ENCODE measurements around the gene EPHB1.

EPHB1 gene

DNA sequence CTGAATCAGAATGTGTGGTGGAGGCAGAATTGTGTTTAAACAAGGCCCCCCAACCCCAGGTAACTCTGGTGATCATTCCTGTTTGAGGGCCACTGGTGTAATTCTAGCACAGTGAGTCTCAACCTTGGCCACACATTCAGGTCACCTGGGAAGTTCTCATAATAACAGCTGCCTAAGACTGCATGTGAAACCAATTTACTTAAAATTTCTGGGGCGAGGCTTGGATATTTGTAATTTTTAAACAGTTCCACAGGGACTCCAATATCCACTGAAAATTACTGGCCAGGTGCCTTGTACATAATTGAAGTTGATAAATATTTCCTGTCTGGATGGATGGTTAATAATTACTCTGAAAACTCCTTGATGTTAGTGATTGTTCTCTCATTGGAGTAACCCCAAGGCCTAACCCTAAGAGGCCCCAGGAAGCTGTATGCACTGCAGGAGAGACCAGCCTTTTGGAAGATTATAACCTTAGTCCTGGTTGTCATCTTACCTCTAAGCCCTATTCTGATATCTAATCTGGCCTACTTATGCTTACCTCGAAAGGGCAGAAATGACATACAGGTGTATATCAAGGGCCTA lies 25.7 kb upstream of the EPHB1 start:
- Histone ChIP-seq H3K4me1 (ENCODE audit: control insufficient read depth, low read depth, low read length) (no peaks in the 10 kb centered on the region), H3K4me3 (ENCODE audit: low read length) (no peak overlapping the region), H3K18ac (ENCODE audit: low read length) (no peak overlapping the region), H3K9ac (ENCODE audit: low read length) (no peak overlapping the region), H3K56ac (ENCODE audit: low read length) (no peak overlapping the region), H4K8ac (ENCODE audit: low read depth, low read length) (no peak overlapping the region), H3K23ac (ENCODE audit: low read length) (no peak overlapping the region), H3K36me3 (ENCODE audit: control insufficient read depth, insufficient read depth, low read length) (no peaks in the 10 kb centered on the region), H3K4ac (ENCODE audit: low read depth, low read length) (no peak overlapping the region), H3K4me2 (ENCODE audit: low read length) (no peak overlapping the region), H3K79me1 (ENCODE audit: low read length) (no peaks in the 10 kb centered on the region), H2BK15ac (replicated peaks; ENCODE audit: low read depth) (no peak overlapping the region), H2BK5ac (ENCODE audit: low read length) (no peak overlapping the region), H3K27ac (ENCODE audit: low read depth, low read length) (no peak overlapping the region), H4K5ac (ENCODE audit: low read length) (no peak overlapping the region), H3K27me3 (ENCODE audit: insufficient read depth, low read length, poor library complexity) (no peaks in the 10 kb centered on the region), H2AK5ac (ENCODE audit: low read length) (no peak overlapping the region), H2BK120ac (ENCODE audit: low read depth, low read length) (no peak overlapping the region), H3K79me2 (ENCODE audit: control insufficient read depth, insufficient read depth, low read length) (no peaks in the 10 kb centered on the region)
- DNase-seq = no peak
- WGBS (ENCODE audit: extremely low coverage, insufficient coverage, low lambda C conversion rate) = no CpG with 5 or more reads among the region's 2 CpGs

DNA sequence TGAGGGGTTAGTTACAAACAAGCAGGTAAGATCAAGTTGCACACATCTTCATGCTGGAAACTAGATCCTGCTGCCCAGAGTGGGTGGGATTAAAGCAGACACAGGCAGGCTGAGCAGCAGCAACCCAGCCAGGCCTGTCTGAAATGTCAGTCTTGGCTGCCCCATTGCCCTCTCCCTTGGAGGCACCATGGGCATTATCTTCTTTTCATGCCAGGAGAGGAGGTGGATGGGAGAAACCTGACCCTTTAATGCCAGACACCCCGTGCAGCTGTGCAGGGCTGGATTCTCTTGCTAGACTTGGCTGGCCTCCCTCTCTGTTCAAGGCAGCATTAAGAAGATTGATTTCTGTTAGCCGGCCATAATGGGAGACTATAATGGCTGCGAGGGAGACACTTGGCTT lies 23.0 kb upstream of the EPHB1 start:
- Histone ChIP-seq H3K9ac (ENCODE audit: low read length) (no peak overlapping the region), H3K27ac (ENCODE audit: low read depth, low read length) (no peak overlapping the region), H3K36me3 (ENCODE audit: control insufficient read depth, insufficient read depth, low read length) (no peaks in the 10 kb centered on the region), H3K27me3 (ENCODE audit: insufficient read depth, low read length, poor library complexity) (no peaks in the 10 kb centered on the region), H3K23ac (ENCODE audit: low read length) (no peak overlapping the region), H3K4ac (ENCODE audit: low read depth, low read length) (no peak overlapping the region), H4K5ac (ENCODE audit: low read length) (no peak overlapping the region), H2BK120ac (ENCODE audit: low read depth, low read length) (no peak overlapping the region), H3K79me2 (ENCODE audit: control insufficient read depth, insufficient read depth, low read length) (no peaks in the 10 kb centered on the region), H3K56ac (ENCODE audit: low read length) (no peak overlapping the region), H3K4me3 (ENCODE audit: low read length) (no peak overlapping the region), H3K18ac (ENCODE audit: low read length) (no peak overlapping the region), H3K4me2 (ENCODE audit: low read length) (no peak overlapping the region), H2BK5ac (ENCODE audit: low read length) (no peak overlapping the region), H3K4me1 (ENCODE audit: control insufficient read depth, low read depth, low read length) (no peaks in the 10 kb centered on the region), H2BK15ac (replicated peaks; ENCODE audit: low read depth) (no peak overlapping the region), H2AK5ac (ENCODE audit: low read length) (no peak overlapping the region), H3K79me1 (ENCODE audit: low read length) (no peaks in the 10 kb centered on the region), H4K8ac (ENCODE audit: low read depth, low read length) (no peak overlapping the region)
- DNase-seq = no peak
- WGBS (ENCODE audit: extremely low coverage, insufficient coverage, low lambda C conversion rate) = no CpG with 5 or more reads among the region's 3 CpGs

DNA sequence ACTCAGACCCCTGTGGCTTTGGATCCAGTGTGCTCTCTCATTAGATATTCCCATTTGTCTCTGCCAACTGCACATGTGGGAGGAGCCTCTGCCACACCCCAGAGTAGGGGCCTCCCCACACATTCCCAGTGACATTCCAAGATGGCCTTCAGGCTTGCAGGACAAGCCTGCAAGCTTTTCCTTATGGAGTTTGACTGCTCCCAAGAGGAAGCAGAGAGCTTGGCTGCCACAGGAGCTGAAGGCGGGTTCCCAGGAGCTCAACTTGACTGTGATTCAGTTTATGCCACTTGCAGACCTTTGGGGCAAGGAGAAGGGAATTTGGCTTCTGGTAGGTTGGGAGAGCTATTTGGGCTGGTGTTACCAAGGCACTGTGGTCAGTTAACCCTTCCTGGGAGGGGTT lies 22.5 kb upstream of the EPHB1 start:
- Histone ChIP-seq H3K9ac (ENCODE audit: low read length) (no peak overlapping the region), H3K79me1 (ENCODE audit: low read length) (no peaks in the 10 kb centered on the region), H3K27me3 (ENCODE audit: insufficient read depth, low read length, poor library complexity) (no peaks in the 10 kb centered on the region), H3K4me3 (ENCODE audit: low read length) (no peak overlapping the region), H2BK120ac (ENCODE audit: low read depth, low read length) (no peak overlapping the region), H4K8ac (ENCODE audit: low read depth, low read length) (no peak overlapping the region), H3K23ac (ENCODE audit: low read length) (no peak overlapping the region), H3K79me2 (ENCODE audit: control insufficient read depth, insufficient read depth, low read length) (no peaks in the 10 kb centered on the region), H3K4ac (ENCODE audit: low read depth, low read length) (no peak overlapping the region), H2BK15ac (replicated peaks; ENCODE audit: low read depth) (no peak overlapping the region), H3K36me3 (ENCODE audit: control insufficient read depth, insufficient read depth, low read length) (no peaks in the 10 kb centered on the region), H4K5ac (ENCODE audit: low read length) (no peak overlapping the region), H3K27ac (ENCODE audit: low read depth, low read length) (no peak overlapping the region), H3K56ac (ENCODE audit: low read length) (no peak overlapping the region), H2BK5ac (ENCODE audit: low read length) (no peak overlapping the region), H3K18ac (ENCODE audit: low read length) (no peak overlapping the region), H3K4me2 (ENCODE audit: low read length) (no peak overlapping the region), H3K4me1 (ENCODE audit: control insufficient read depth, low read depth, low read length) (no peaks in the 10 kb centered on the region), H2AK5ac (ENCODE audit: low read length) (no peak overlapping the region)
- peak; percentile 10 for DNase-seq
- WGBS (ENCODE audit: extremely low coverage, insufficient coverage, low lambda C conversion rate) = no CpG with 5 or more reads among the region's 1 CpG

DNA sequence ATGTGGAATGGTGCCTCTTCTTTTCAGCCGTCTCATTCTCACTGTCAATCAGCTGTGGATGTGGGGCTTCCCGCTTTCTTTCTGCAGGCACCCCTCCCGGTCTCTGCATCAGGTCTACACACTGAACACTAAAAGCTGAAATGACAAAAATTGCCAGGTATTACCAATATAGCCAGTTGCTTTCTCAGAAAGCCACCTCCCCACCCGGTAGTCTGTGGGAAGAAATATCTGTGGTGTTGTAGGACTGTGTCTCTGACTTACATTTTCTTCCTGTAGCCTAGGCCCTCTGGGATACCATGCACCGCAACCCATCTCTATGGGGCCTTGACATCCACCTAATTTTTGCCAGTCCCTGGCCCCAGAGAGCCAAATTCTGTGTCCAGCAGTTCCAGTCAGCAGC lies 19.2 kb upstream of the EPHB1 start:
- WGBS (ENCODE audit: extremely low coverage, insufficient coverage, low lambda C conversion rate) = no CpG with 5 or more reads among the region's 5 CpGs
- Histone ChIP-seq H3K4me2 (ENCODE audit: low read length) (no peak overlapping the region), H3K9ac (ENCODE audit: low read length) (no peak overlapping the region), H3K56ac (ENCODE audit: low read length) (no peak overlapping the region), H3K23ac (ENCODE audit: low read length) (no peak overlapping the region), H3K18ac (ENCODE audit: low read length) (no peak overlapping the region), H2BK120ac (ENCODE audit: low read depth, low read length) (no peak overlapping the region), H3K27ac (ENCODE audit: low read depth, low read length) (no peak overlapping the region), H3K4me1 (ENCODE audit: control insufficient read depth, low read depth, low read length) (no peaks in the 10 kb centered on the region), H2BK15ac (replicated peaks; ENCODE audit: low read depth) (no peak overlapping the region), H3K4me3 (ENCODE audit: low read length) (no peak overlapping the region), H3K4ac (ENCODE audit: low read depth, low read length) (no peak overlapping the region), H4K8ac (ENCODE audit: low read depth, low read length) (no peak overlapping the region), H2AK5ac (ENCODE audit: low read length) (no peak overlapping the region), H3K79me2 (ENCODE audit: control insufficient read depth, insufficient read depth, low read length) (no peaks in the 10 kb centered on the region), H3K27me3 (ENCODE audit: insufficient read depth, low read length, poor library complexity) (no peaks in the 10 kb centered on the region), H4K5ac (ENCODE audit: low read length) (no peak overlapping the region), H3K79me1 (ENCODE audit: low read length) (no peaks in the 10 kb centered on the region), H2BK5ac (ENCODE audit: low read length) (no peak overlapping the region), H3K36me3 (ENCODE audit: control insufficient read depth, insufficient read depth, low read length) (no peaks in the 10 kb centered on the region)
- no peak for DNase-seq

DNA sequence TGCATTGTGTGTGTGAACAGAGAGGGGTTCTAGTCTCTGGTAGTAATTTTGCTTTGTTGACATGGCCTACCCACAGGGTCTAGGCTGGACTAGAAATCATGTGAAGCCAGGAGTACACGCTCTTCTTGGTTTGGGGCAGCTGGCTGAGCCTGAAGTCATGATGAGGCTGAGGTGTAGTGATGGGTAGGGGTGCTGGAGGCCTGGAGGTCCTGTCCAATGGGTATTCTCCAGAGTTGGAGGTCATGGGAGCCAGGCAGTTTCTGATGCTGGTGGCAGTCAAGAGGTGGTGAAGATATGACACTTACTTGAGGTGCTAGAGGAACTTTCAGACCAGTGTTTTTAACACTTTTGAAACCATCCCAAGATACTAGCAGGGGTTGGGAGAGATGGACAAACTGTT lies 18.5 kb upstream of the EPHB1 start:
- Histone ChIP-seq H3K56ac (ENCODE audit: low read length) (no peak overlapping the region), H2BK5ac (ENCODE audit: low read length) (no peak overlapping the region), H2BK15ac (replicated peaks; ENCODE audit: low read depth) (no peak overlapping the region), H3K27ac (ENCODE audit: low read depth, low read length) (no peak overlapping the region), H3K36me3 (ENCODE audit: control insufficient read depth, insufficient read depth, low read length) (no peaks in the 10 kb centered on the region), H3K4me1 (ENCODE audit: control insufficient read depth, low read depth, low read length) (no peaks in the 10 kb centered on the region), H3K79me1 (ENCODE audit: low read length) (no peaks in the 10 kb centered on the region), H2BK120ac (ENCODE audit: low read depth, low read length) (no peak overlapping the region), H3K27me3 (ENCODE audit: insufficient read depth, low read length, poor library complexity) (no peaks in the 10 kb centered on the region), H3K23ac (ENCODE audit: low read length) (no peak overlapping the region), H3K4ac (ENCODE audit: low read depth, low read length) (no peak overlapping the region), H3K18ac (ENCODE audit: low read length) (no peak overlapping the region), H4K5ac (ENCODE audit: low read length) (no peak overlapping the region), H2AK5ac (ENCODE audit: low read length) (no peak overlapping the region), H3K79me2 (ENCODE audit: control insufficient read depth, insufficient read depth, low read length) (no peaks in the 10 kb centered on the region), H3K4me2 (ENCODE audit: low read length) (no peak overlapping the region), H4K8ac (ENCODE audit: low read depth, low read length) (no peak overlapping the region), H3K9ac (ENCODE audit: low read length) (no peak overlapping the region), H3K4me3 (ENCODE audit: low read length) (no peak overlapping the region)
- DNase-seq = no peak
- no CpG with 5 or more reads among the region's 1 CpG for WGBS (ENCODE audit: extremely low coverage, insufficient coverage, low lambda C conversion rate)

DNA sequence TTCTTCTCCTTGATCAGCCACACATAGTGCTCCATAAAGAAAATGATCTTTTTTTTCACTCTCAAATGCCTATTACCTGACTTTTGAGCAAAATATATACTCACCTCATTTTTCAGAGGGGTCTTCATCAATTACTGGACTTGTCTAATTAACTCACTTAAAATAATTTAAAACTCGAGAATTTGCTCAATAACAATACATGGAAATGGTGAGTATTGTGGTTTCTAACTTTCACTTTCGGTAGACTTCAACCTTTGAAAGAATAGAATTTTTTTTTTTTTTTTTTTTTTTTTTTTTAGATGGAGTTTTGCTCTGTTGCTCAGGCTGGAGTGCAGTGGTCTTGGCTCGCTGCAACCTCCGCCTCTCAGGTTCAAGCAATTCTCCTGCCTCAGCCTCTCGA lies 17.7 kb upstream of the EPHB1 start:
- H4K5ac ChIP-seq (ENCODE audit: low read length) = no peak overlapping the region
- no peak overlapping the region for H3K56ac ChIP-seq (ENCODE audit: low read length)
- H2BK15ac ChIP-seq (replicated peaks; ENCODE audit: low read depth) = no peak overlapping the region
- H2BK120ac ChIP-seq (ENCODE audit: low read depth, low read length) = no peak overlapping the region
- no peak for DNase-seq
- H2AK5ac ChIP-seq (ENCODE audit: low read length) = no peak overlapping the region
- H3K27ac ChIP-seq (ENCODE audit: low read depth, low read length) = no peak overlapping the region
- H3K23ac ChIP-seq (ENCODE audit: low read length) = no peak overlapping the region
- H3K9ac ChIP-seq (ENCODE audit: low read length) = no peak overlapping the region
- H2BK5ac ChIP-seq (ENCODE audit: low read length) = no peak overlapping the region
- no peaks in the 10 kb centered on the region for H3K79me1 ChIP-seq (ENCODE audit: low read length)
- no peak overlapping the region for H3K4me2 ChIP-seq (ENCODE audit: low read length)
- no CpG with 5 or more reads among the region's 5 CpGs for WGBS (ENCODE audit: extremely low coverage, insufficient coverage, low lambda C conversion rate)
- no peaks in the 10 kb centered on the region for H3K27me3 ChIP-seq (ENCODE audit: insufficient read depth, low read length, poor library complexity)
- no peak overlapping the region for H3K4me3 ChIP-seq (ENCODE audit: low read length)
- H4K8ac ChIP-seq (ENCODE audit: low read depth, low read length) = no peak overlapping the region
- no peaks in the 10 kb centered on the region for H3K36me3 ChIP-seq (ENCODE audit: control insufficient read depth, insufficient read depth, low read length)
- H3K18ac ChIP-seq (ENCODE audit: low read length) = no peak overlapping the region
- H3K4ac ChIP-seq (ENCODE audit: low read depth, low read length) = no peak overlapping the region
- no peaks in the 10 kb centered on the region for H3K4me1 ChIP-seq (ENCODE audit: control insufficient read depth, low read depth, low read length)
- H3K79me2 ChIP-seq (ENCODE audit: control insufficient read depth, insufficient read depth, low read length) = no peaks in the 10 kb centered on the region

All from mesendoderm (in vitro differentiated cells).